ENCODE data around the gene E2F4.

DNA sequence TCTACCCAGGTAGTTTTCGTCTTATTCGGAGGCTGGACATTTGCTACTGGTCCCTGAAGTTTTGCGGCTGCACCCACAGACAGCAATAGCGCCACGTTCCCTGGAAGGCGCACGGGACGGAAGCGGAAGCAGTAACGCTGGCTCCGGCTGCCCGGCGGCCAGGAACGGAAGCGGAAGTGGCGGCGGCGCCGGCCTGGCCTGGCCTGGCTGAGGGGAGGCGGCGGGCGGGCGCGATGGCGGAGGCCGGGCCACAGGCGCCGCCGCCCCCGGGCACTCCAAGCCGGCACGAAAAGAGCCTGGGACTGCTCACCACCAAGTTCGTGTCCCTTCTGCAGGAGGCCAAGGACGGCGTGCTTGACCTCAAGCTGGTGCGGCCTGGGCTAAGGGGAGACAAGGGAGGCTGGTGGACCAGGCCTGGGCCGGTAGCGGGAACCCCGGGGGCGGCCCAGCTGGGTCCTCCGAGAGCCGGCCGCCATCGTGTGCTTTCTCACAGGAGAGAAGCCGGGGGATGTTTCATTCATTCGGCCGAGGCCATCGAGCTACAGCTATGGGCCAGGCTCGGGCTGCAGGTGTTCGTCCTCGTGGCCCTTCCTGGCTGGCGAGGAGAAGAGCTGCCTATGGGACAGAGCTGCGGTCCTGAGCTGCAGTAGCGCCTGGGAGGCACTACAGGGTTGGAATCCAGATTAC is at the start of gene E2F4:
- TF ChIP-seq YY1 (IDR thresholded peaks at IDR 0.05; ENCODE audit: insufficient read depth, insufficient read length), result no peak
- TF ChIP-seq ZNF274 (IDR thresholded peaks at IDR 0.05; ENCODE audit: low read depth, low read length), result no peak

Measured in NT2/D1 (cell line).